ENCODE data around the gene CHRDL2.

The CHRDL2 gene

DNA sequence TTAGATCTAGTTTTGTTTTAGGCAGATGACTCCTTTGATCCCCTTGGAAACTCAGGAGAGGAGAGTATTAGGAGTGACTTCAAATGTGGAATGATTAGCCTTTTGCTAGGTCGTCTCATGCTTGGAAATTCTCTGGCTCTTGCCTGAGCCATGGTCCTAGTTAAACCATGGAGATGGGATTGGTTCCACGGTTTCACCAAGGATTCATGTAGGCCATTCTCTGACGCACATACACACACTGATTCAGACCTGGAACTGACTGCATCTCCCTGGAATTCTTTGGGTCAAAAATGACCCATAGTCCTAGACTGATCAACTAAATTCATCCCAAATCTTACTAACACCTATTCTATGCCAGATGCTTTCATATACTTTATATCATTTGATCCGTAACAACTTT is 82.3 kb downstream of the CHRDL2 start:
- Histone ChIP-seq H3K27me3 (no peaks in the 10 kb centered on the region), H3K4me3 (ENCODE audit: low read depth, low read length) (no peak overlapping the region), H3K4me1 (no peaks in the 10 kb centered on the region), H3K9me3 (no peaks in the 10 kb centered on the region), H3K36me3 (no peaks in the 10 kb centered on the region; the same call in 1 of the 2 replicates)
- TF ChIP-seq, protein P1, sequence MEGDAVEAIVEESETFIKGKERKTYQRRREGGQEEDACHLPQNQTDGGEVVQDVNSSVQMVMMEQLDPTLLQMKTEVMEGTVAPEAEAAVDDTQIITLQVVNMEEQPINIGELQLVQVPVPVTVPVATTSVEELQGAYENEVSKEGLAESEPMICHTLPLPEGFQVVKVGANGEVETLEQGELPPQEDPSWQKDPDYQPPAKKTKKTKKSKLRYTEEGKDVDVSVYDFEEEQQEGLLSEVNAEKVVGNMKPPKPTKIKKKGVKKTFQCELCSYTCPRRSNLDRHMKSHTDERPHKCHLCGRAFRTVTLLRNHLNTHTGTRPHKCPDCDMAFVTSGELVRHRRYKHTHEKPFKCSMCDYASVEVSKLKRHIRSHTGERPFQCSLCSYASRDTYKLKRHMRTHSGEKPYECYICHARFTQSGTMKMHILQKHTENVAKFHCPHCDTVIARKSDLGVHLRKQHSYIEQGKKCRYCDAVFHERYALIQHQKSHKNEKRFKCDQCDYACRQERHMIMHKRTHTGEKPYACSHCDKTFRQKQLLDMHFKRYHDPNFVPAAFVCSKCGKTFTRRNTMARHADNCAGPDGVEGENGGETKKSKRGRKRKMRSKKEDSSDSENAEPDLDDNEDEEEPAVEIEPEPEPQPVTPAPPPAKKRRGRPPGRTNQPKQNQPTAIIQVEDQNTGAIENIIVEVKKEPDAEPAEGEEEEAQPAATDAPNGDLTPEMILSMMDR (IDR thresholded peaks at IDR 0.05; ENCODE audit: low read depth, low read length) = no peak
- DNase-seq = no peak

DNA sequence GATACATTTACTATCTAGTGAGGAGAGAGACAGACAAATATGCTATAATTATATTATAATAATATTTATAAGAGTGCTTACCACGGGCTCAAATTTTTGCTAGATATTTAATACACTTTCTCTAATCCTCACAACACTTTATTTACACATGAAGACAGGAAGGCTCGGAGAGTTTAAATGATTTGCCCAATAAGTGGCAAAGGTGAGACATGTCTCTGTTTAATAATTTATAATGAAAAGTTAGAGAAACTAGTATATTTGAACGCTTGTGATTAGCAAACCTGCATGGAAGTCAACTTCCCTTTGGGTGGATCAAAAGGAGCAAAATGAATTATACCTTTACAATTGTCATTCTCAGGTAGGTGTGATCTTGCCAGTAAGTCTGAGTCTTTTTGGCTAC is 83.4 kb downstream of the CHRDL2 start:
- Histone ChIP-seq H3K4me1 (no peaks in the 10 kb centered on the region), H3K36me3 (no peaks in the 10 kb centered on the region; the same call in none of the 2 replicates), H3K4me3 (ENCODE audit: low read depth, low read length) (no peak overlapping the region), H3K9me3 (no peaks in the 10 kb centered on the region), H3K27me3 (no peaks in the 10 kb centered on the region)
- no peak for DNase-seq
- TF ChIP-seq, protein P1 (IDR thresholded peaks at IDR 0.05; ENCODE audit: low read depth, low read length) = no peak

DNA sequence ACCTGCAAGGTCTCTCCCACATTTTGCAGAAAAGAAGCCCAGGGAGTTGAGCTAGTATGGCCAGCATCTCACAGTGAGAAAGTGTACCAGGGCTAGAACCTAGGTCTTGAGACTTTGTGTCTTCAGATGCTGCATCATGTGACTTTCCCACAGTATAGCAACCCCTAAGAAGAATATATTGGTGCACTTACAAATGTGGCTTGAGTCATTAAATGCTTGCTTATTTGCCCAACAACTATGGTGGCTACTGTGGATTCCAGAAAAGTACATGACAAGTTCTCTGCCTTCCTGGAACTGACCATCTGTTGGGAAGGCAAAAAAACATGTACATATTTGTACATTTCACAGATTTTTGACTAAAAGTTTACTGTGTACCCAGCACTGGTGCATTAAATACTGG is 83.8 kb downstream of the CHRDL2 start:
- Histone ChIP-seq H3K27me3 (no peaks in the 10 kb centered on the region), H3K36me3 (no peaks in the 10 kb centered on the region; the same call in 1 of the 2 replicates), H3K9me3 (no peaks in the 10 kb centered on the region), H3K4me1 (no peaks in the 10 kb centered on the region), H3K4me3 (ENCODE audit: low read depth, low read length) (no peak overlapping the region)
- TF ChIP-seq, protein P1 (IDR thresholded peaks at IDR 0.05; ENCODE audit: low read depth, low read length) = no peak
- no peak for DNase-seq

DNA sequence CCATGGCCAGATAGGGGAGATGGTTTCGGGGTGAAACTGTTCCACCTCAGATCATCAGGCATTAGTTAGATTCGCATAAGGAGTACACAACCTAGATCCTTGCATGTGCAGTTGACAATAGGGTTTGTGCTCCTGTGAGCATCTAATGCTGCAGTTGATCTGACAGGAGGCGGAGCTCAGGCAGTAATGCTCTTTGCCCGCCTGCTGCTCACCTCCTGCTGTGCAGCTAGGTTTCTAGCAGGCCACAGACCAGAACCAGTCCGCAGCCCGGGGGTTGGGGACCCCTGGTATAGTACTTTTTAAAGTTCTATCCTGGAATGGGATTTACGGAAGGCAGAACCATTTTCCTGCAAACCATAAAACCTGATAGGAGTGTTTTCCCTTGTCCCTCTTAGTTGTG is 84.3 kb downstream of the CHRDL2 start:
- no peaks in the 10 kb centered on the region for H3K4me1 ChIP-seq
- no peaks in the 10 kb centered on the region for H3K9me3 ChIP-seq
- DNase-seq = no peak
- no peaks in the 10 kb centered on the region for H3K27me3 ChIP-seq
- no peak overlapping the region for H3K4me3 ChIP-seq (ENCODE audit: low read depth, low read length)
- no peaks in the 10 kb centered on the region; the same call in 1 of the 2 replicates for H3K36me3 ChIP-seq
- TF ChIP-seq, protein P1 (IDR thresholded peaks at IDR 0.05; ENCODE audit: low read depth, low read length) = no peak

All from BE2C (cell line).